GM18870 (cell line): ENCODE data around the gene GPER1.

Experiments
- ATAC-seq: cut with Tn5 transposase; IDR thresholded peaks from one replicate; pipeline ENCODE4 v1.9.1; 2021; ENCODE audit warnings: moderate library complexity; ENCODE audit not compliant: unreplicated experiment

Gene GPER1

GRCh38 chr7:1053816-1054370 is 34.0 kb upstream of the GPER1 start:
- ATAC-seq, result no peak

DNA sequence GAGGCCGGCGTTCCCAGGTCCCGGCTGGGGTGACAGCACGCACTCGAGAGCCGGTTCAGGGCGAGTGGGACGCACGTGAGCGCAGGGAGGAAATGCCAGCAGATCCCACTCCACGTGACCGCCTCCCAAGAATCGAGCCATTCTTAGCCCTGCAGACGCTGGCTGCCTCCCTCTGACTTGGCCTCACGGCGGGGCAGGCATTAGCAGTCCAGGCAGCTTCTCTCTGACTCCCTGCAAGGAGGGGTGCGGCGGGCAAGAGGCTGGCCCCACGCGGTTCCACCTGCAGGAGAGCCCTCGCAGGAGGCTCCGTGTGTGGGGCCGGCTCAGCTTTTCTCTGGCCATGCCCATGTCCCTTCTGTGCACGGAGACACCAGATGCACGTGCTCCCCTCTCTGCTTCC is 33.5 kb upstream of the GPER1 start:
- ATAC-seq, result no peak

DNA sequence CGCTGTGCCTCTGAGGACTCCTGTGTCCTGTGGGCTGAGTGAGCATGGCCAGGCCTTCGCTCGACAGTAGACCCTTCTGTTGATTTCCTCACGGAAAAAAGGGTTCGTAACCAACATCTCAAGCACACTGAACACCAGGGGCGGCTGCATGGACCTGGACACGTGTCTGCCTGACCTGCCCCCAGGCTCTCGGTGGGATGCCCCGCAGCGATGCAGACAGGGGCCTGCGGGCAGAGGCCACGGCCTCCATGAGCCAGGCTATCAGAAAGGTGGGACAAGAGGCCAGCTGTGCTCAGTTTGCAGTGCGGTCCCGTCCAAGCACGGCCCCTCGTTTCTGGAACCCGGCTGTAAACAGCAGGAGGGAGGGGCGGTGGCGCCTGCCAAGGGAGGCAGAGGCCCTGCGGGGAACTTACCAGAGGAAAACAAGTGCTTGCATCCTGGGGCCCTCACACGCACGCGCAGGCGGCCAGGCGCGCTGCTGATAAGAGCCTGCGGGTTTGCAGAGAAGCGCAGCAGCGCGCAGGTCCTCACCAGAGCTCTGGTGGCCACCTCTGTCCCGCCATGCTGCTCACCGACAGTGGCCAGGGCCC is 33.0 kb upstream of the GPER1 start:
- no peak for ATAC-seq

- ATAC-seq, result no peak
These were observed 32.4 kb upstream of the GPER1 start for GRCh38 chr7:1055491-1055955.

DNA sequence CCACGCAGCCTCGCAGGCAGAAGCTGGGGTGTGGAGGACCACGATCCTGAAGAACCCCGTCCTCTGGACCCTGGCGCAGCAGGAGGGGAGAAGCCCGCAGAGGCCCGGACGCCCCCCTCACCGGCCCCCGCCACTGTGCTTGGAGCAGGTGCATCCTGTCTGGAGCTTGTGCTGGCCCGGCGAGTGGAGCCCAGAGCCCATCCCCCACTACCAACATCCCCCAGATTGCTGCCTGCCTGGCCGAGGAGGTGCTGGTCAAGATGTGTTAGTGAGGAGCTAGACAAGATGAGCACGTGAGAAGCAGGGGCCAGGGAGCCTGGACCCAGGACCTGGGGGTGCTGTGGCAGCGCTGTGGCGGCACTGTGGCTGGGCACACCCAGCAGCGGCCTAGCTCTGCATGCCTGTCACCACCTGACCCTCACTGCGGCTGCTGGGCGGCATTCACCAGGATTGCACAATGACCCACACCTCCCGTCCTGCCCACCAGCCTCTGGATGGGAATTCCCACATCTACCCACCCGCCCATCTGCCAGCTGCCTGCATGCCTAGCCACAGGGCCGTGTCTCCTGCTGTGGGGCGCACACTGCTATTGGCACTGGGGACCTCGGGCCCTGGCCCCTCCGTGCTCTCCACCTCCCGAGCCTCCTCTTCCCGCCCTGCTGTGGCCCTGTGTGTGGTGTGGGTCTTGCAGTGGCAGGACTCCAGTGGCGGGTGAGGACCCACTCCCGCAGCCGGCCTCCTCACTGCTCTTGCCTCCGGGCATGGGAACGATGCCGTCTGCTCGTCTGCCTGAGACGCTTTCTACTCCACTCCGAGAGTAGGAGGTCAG is 31.7 kb upstream of the GPER1 start:
- ATAC-seq, result no peak

- ATAC-seq, result no peak
These were observed 31.0 kb upstream of the GPER1 start for GRCh38 chr7:1056785-1057410.

DNA sequence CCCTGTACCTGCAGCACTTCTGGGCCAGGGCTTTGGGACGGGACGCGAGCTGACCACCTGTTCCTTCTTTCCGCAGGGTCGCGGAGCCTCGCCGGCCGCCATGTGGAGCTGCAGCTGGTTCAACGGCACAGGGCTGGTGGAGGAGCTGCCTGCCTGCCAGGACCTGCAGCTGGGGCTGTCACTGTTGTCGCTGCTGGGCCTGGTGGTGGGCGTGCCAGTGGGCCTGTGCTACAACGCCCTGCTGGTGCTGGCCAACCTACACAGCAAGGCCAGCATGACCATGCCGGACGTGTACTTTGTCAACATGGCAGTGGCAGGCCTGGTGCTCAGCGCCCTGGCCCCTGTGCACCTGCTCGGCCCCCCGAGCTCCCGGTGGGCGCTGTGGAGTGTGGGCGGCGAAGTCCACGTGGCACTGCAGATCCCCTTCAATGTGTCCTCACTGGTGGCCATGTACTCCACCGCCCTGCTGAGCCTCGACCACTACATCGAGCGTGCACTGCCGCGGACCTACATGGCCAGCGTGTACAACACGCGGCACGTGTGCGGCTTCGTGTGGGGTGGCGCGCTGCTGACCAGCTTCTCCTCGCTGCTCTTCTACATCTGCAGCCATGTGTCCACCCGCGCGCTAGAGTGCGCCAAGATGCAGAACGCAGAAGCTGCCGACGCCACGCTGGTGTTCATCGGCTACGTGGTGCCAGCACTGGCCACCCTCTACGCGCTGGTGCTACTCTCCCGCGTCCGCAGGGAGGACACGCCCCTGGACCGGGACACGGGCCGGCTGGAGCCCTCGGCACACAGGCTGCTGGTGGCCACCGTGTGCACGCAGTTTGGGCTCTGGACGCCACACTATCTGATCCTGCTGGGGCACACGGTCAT is 30.3 kb upstream of the GPER1 start:
- ATAC-seq, result no peak

- no peak for ATAC-seq
These were observed 29.6 kb upstream of the GPER1 start for GRCh38 chr7:1058311-1058710.

GRCh38 chr7:1058821-1059199 is 29.1 kb upstream of the GPER1 start:
- no peak for ATAC-seq

DNA sequence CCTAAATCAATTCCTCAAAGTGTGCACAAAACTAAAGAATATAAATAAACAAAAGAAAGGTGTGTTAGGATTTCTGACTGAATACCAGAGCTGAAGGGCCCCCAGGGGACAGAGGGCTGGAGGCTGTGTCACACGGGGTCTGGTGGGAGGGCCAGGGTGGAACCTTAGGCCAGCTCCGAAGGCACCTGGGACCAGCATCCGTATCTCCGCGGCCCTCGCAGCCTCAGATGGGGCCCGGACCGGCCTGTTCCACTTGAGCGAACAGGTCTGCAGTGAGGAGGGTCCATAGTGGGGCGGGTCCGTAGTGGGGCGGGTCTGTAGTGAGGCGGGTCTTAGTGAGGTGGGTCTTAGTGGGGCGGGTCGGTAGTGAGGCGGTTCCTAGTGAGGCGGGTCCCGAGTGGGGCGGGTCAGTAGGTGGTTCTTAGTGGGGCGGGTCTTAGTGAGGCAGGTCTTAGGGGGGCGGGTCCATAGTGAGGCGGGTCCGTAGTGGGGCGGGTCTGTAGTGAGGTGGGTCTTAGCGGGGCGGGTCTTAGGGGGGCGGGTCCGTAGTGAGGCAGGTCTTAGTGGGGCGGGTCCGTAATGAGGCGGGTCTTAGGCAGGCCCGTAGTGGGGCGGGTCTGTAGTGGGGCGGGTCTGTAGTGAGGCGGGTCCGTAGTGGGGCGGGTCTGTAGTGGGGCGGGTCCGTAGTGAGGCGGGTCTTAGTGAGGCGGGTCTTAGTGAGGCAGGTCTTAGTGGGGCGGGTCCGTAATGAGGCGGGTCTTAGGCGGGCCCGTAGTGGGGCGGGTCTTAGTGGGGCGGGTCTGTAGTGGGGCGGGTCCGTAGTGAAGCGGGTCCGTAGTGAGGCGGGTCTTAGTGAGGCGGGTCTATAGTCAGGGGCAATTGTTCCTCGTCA is 28.5 kb upstream of the GPER1 start:
- no peak for ATAC-seq

- ATAC-seq, result no peak
These were observed 27.4 kb upstream of the GPER1 start for GRCh38 chr7:1060315-1061072.

DNA sequence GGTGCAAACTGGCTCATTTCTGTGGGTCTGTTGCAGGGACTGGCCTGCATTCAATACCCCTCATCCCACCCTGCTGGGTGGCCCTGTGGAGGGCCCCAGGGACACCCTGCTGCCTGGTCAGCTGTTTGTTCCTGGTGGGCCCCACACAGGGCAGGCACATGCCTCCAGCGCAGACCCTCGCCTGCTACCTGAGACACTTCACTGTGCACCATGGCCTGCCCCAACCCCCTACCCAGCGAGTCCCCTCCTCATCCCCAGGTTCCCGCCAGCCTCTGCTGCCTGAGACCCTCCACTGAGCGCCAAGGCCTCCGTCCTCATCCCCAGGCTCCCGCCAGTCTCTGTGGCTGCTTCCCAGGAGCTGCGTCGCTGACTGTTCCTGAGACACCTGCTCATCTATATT is 26.7 kb upstream of the GPER1 start:
- ATAC-seq, result no peak

DNA sequence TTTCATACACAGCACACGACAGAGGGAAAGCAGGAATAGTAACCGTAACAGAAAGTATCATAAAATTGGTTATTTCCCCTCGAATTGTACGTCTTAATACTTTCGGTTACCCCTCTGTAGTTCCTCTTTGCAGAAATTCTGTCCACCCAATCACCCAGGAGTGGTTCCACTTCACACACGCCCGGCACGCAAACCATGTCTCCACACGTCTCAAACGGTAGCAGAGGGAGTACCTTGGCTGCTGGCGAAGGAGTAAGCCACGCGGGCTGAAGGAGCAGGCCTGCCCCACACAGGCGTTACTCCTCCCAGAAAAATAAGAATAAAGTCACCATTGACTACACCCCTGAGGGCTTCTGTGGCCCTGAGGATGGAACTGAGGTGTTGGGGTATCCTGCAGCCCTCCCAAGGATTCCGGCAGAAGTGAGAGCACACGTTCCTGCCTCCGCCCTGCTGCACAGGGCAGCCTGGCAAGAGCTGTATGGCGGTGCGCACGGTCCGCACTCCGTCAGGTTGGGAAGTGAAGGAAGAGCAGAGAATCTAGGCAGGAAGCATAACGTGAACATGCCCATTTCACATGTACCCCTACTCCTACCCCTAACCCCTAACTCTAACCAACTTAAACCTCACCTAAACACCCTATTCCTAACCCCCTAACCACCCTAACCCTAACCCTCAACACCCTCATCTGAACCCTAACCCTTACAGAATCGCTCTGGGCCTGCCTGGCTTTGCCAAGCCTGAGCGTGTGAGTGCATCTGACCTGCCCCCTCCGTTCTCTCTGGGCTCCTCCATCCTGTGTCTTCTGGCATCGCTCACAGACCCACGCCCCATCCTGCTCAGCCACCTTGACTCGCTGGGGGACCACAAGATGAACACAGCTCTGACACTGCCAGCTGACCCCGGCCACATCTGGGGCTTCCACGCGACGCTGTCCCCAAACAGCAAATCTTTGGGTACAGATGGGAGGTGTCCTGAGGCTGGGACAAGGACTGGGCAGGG is 25.3 kb upstream of the GPER1 start:
- peak; percentile 72 for ATAC-seq

DNA sequence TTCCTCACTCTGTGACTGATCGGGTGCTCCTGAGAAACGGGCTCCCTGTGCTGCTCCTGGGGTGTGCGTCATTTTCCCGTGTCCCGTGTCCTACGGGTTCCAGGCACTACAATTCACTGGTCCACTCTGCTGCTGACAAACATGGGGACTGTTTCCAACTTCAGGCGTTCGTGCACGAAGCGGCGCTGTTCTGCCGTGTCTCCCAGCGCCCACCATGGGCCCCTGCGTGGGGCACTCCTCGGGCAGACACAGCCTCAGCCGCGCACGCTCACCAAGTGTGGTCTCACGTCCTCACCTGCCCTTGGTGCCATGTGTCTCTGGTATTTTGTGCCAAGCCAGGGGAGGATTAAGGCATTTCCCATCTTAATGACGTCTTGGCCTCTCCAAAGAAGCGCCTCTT is 24.6 kb upstream of the GPER1 start:
- no peak for ATAC-seq

DNA sequence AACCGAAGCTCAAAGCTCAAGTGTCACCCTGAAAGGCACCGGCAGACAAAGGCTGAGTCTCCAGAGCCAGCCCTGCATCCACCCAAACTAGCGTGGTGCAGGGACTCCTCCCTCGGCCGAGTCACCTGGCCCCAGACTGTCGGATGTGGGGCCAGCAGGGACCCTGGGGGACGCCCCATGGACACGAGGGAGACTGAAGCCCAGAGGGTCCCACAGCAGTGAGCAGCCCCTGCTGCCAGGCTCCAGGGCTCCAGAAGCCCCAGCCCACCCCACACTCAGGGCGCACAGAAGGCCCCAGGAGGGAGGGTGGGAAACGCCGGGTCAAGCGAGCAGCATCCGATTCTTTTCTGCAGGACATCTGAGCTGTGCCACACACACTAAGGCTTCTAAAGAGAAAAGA is 23.3 kb upstream of the GPER1 start:
- ATAC-seq, result no peak

GRCh38 chr7:1065263-1065584 is 22.7 kb upstream of the GPER1 start:
- ATAC-seq, result no peak

GRCh38 chr7:1065585-1066241 is 22.2 kb upstream of the GPER1 start:
- no peak for ATAC-seq

GRCh38 chr7:1066242-1066588 is 21.7 kb upstream of the GPER1 start:
- no peak for ATAC-seq
